ENCODE data around the gene MRPL34. TPM values are rescaled to one million over a fixed set of nuclear protein-coding genes. Genes with fewer than 3 reads are reported as not detected.

MRPL34 gene
- total RNA-seq, 4 donors from 2014 or later = 145 to 369 (median 249) TPM

DNA sequence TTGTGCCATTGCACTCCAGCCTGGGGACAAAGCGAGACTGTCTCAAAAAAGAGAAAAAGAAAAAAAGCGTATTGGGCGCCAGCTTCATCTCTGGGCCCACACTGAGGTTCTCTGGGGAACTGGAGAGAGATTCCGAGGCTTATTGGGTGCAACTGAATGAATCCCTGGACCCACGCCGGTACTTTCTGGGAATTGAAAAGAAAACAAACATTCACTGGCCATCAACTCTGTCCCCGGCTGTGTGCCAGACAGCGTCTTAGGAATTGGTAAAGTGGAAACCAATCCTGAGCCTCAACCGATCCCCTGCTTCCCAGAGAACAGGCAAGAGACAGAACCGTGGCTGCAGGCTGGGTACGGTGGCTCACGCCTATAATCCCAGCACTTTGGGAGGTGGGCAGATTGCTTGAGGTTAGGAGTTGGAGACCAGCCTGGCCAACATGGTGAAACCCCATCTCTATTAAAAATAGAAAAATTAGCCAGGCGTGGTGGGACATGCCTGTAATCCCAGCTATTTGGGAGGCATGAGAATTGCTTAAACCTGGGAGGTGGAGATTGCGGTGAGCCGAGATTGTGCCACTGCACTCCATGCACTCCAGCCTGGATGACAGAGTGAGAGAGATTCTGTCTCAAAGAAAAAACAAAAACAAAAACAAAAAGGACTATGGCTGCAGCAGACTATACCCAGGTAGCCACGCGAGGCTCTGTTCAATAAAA, 20.4 kb downstream of the MRPL34 start:
- H3K4me1 ChIP-seq = no peaks in the 10 kb centered on the region
- no peak overlapping the region for H3K4me3 ChIP-seq
- ATAC-seq = no peak
- TF ChIP-seq, protein P1, sequence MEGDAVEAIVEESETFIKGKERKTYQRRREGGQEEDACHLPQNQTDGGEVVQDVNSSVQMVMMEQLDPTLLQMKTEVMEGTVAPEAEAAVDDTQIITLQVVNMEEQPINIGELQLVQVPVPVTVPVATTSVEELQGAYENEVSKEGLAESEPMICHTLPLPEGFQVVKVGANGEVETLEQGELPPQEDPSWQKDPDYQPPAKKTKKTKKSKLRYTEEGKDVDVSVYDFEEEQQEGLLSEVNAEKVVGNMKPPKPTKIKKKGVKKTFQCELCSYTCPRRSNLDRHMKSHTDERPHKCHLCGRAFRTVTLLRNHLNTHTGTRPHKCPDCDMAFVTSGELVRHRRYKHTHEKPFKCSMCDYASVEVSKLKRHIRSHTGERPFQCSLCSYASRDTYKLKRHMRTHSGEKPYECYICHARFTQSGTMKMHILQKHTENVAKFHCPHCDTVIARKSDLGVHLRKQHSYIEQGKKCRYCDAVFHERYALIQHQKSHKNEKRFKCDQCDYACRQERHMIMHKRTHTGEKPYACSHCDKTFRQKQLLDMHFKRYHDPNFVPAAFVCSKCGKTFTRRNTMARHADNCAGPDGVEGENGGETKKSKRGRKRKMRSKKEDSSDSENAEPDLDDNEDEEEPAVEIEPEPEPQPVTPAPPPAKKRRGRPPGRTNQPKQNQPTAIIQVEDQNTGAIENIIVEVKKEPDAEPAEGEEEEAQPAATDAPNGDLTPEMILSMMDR (IDR thresholded peaks at IDR 0.05 in 4 of 5, conservative IDR thresholded peaks at IDR 0.05 in 1 of 5) = no peak
- no peak for TF ChIP-seq POLR2A (IDR thresholded peaks at IDR 0.05)
- DNase-seq = no peak
- H3K27ac ChIP-seq = no peak overlapping the region
- H3K9me3 ChIP-seq = no peaks in the 10 kb centered on the region
- intact Hi-C loops (cut with DNase I; ENCODE audit: low total_unique reads) (no loop called here), in situ Hi-C loops (cut with MboI; ENCODE audit: low sequenced_read_pairs in 4 of 4) (no loop called here)
- H3K27me3 ChIP-seq = no peaks in the 10 kb centered on the region
- H3K36me3 ChIP-seq = peaks cover 0 to 7% of the 10 kb centered on the region in 2 donors

DNA sequence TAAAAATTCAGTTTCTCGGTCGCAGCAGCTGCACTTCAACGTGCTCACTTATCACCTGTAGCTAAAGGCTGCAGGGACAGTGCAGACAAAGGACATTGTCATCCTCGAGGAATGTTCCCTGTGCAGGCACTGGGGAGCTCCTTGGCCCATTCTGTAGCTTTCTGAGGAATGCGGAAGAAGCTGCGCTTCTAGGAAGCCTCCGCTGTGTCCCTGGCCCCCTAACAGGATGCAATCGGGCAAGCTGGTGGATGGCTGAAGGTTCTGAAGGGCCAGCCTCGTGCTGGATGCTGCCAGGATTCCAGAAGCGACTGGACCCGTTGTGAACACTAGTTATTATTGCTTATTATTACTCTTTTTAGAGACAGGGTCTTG, 20.9 kb downstream of the MRPL34 start:
- intact Hi-C loops (cut with DNase I; ENCODE audit: low total_unique reads) (no loop called here), in situ Hi-C loops (cut with MboI; ENCODE audit: low sequenced_read_pairs in 4 of 4) (no loop called here)
- no peak for TF ChIP-seq POLR2A (IDR thresholded peaks at IDR 0.05)
- TF ChIP-seq, protein P1 (IDR thresholded peaks at IDR 0.05 in 4 of 5, conservative IDR thresholded peaks at IDR 0.05 in 1 of 5) = no peak
- H3K27ac ChIP-seq = no peak overlapping the region
- peaks cover 0 to 3% of the 10 kb centered on the region in 2 donors for H3K36me3 ChIP-seq
- no peak for DNase-seq
- no peaks in the 10 kb centered on the region for H3K27me3 ChIP-seq
- H3K4me1 ChIP-seq = no peaks in the 10 kb centered on the region
- ATAC-seq = no peak
- H3K4me3 ChIP-seq = no peak overlapping the region
- H3K9me3 ChIP-seq = no peaks in the 10 kb centered on the region

DNA sequence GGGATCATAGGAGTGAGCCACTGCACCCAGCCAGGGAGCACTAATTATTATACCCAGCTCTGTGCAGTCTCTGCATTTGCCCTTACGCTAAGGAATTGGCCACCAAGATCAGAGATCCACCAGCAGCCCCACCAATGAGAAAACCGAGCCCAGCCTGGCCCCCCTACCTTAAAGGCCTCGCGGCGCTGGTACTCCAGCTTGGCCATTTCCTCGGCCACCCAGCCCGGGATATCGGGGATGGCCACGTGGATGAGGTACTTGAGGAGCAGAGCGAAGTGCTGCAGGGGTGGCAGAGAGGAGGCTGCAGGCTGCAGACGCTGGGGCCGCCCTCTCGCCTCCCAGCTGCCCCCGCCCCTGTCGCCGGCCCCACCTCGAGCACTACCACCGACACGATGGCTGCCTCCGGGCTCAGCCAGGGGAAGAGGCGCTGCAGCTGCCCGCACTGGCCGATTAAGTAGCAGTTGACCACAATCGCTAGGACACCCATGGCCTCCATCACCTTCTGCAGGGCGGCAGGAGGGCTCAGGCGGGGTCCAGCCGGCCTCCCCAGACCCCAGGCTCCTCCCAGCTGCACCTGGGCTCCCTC, 21.5 kb downstream of the MRPL34 start:
- DNase-seq = no peak
- no peak for ATAC-seq
- intact Hi-C loops (cut with DNase I; ENCODE audit: low total_unique reads) (no loop called here), in situ Hi-C loops (cut with MboI; ENCODE audit: low sequenced_read_pairs in 4 of 4) (no loop called here)
- Histone ChIP-seq H3K27ac (no peak overlapping the region), H3K9me3 (no peaks in the 10 kb centered on the region), H3K27me3 (no peaks in the 10 kb centered on the region), H3K36me3 (no peaks in the 10 kb centered on the region), H3K4me1 (no peaks in the 10 kb centered on the region), H3K4me3 (no peak overlapping the region)
- TF ChIP-seq, protein P1 (IDR thresholded peaks at IDR 0.05 in 4 of 5, conservative IDR thresholded peaks at IDR 0.05 in 1 of 5) = no peak
- TF ChIP-seq POLR2A (IDR thresholded peaks at IDR 0.05) = no peak

DNA sequence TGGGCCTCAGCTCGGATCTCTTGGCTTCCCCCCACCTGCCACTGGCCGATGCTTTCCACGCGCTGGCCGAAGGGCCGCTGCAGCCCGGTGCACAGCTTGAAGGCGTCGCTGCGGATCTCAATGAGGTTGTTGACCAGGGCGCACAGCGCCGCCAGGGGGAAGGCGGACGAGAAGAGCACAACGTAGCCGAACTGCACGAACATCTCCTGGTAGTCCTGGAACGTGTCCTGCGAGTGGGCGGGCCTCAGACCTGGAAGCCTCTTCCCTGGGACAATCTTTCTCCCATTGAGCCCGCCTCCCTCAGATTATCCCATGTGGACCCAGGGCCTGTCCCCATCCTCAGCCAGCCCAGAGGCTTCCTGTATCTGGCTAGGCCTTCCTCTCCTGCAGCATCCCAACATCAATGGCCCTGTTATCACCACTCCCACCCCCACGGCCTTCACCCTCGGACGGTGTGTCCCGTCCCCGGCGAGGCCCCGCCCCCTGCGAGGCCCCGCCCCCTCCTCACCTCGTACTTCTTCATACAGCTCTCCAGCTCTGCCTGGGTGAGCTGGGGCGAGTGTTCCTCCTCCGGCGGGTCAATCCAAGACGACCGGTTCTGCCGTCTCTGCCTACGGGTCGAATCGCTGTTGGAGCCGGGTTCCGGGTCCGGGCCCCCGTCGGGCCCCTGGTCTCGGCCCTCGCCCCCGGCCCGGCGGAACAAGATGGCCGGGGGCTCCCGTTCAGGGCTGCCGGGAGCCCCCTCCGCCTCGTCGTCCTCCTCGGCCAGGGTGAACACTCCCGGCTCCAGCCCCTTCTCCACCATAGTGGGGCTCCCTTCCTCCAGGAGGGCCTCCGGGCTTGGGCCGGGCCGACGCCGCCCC, 22.2 kb downstream of the MRPL34 start:
- H3K27ac ChIP-seq = no peak overlapping the region
- TF ChIP-seq, protein P1 (IDR thresholded peaks at IDR 0.05 in 4 of 5, conservative IDR thresholded peaks at IDR 0.05 in 1 of 5) = no peak
- no peak for TF ChIP-seq POLR2A (IDR thresholded peaks at IDR 0.05)
- intact Hi-C loops (cut with DNase I; ENCODE audit: low total_unique reads) = no loop called here
- no peak for ATAC-seq
- no peak overlapping the region for H3K4me3 ChIP-seq
- DNase-seq = no peak
- H3K27me3 ChIP-seq = no peaks in the 10 kb centered on the region
- no peaks in the 10 kb centered on the region for H3K36me3 ChIP-seq
- H3K4me1 ChIP-seq = no peaks in the 10 kb centered on the region
- H3K9me3 ChIP-seq = no peaks in the 10 kb centered on the region
- in situ Hi-C loops (cut with MboI; ENCODE audit: low sequenced_read_pairs in 4 of 4) = no loop called here
